GM21723 (cell line): ENCODE results near the gene SLC35E2B.
A peak's percentile ranks its signal among the peaks of the same experiment; 100 is the strongest.

Experiments
- ATAC-seq: cut with Tn5 transposase; IDR thresholded peaks from one replicate; pipeline ENCODE4 v1.9.1; 2021; ENCODE audit warnings: mild to moderate bottlenecking, moderate library complexity; ENCODE audit not compliant: unreplicated experiment

The SLC35E2B gene

DNA sequence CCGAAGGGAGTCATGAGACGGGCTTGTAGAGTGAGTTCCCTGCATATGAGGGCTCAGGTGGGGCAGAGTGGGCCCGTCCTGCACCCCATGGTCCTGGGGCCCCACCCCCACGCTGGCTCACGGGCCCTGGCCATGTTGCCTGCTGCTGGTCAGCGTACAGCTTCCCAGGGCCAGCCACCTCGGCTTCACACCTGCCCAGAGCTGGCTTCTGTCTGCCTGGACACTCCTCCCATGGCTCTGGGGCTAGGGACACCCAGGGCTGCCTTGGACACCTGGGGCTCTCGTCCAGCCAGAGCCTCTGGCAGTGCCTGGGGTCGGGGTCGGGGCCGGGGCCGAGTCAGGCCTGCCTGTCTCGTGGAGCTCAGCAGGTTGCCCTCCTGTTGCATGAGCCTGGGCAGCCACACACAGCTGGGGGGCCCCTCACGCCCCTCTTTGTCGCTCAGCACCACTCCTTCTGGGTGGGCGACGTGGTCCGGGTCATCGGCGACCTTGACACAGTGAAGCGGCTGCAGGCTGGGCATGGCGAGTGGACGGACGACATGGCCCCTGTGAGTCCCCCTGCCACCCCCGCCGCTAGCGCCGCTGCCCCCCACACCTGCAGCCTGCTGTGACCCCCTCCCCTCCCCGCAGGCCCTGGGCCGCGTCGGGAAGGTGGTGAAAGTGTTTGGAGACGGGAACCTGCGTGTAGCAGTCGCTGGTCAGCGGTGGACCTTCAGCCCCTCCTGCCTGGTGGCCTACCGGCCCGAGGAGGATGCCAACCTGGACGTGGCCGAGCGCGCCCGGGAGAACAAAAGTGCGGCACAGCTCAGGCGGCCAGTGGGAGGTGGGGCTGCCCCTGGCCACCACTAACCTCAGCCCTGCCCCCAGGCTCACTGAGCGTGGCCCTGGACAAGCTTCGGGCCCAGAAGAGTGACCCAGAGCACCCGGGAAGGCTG, 66.1 kb downstream of the SLC35E2B start:
- no peak for ATAC-seq

DNA sequence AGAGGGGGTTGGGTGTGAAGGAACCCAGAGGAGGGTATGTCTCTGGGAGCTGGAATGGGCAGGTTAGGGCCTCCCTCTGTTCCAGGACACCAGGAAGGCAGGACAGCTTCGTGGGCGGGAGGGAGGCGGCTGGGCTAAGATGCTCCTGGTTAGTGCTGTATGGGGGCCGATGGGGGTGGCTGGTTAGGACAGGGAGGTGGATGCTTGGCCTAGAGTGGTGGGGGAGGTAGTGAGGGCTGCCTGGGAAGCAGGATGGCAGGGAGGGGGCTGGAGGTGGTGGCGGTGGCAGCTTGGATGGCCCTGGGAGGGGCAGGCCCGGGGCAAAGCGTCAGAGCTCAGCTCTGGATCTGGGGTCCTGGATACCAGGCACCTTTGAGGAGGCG, 66.8 kb downstream of the SLC35E2B start:
- no peak for ATAC-seq

DNA sequence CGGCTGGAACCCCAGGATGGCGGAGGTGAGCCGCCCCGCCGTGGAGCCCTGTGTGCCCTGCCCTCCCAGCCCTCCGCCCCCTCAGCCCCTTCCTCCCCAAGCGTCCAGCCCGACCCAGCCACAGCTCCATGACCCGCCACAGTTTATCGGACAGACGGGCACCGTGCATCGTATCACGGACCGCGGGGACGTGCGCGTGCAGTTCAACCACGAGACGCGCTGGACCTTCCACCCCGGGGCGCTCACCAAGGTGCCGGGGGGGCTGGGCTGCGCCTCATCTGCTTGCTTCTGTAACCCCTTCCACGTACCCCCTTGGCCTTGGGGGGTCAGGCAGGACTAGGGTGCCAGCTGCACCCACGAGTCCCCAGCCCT, 67.2 kb downstream of the SLC35E2B start:
- no peak for ATAC-seq

DNA sequence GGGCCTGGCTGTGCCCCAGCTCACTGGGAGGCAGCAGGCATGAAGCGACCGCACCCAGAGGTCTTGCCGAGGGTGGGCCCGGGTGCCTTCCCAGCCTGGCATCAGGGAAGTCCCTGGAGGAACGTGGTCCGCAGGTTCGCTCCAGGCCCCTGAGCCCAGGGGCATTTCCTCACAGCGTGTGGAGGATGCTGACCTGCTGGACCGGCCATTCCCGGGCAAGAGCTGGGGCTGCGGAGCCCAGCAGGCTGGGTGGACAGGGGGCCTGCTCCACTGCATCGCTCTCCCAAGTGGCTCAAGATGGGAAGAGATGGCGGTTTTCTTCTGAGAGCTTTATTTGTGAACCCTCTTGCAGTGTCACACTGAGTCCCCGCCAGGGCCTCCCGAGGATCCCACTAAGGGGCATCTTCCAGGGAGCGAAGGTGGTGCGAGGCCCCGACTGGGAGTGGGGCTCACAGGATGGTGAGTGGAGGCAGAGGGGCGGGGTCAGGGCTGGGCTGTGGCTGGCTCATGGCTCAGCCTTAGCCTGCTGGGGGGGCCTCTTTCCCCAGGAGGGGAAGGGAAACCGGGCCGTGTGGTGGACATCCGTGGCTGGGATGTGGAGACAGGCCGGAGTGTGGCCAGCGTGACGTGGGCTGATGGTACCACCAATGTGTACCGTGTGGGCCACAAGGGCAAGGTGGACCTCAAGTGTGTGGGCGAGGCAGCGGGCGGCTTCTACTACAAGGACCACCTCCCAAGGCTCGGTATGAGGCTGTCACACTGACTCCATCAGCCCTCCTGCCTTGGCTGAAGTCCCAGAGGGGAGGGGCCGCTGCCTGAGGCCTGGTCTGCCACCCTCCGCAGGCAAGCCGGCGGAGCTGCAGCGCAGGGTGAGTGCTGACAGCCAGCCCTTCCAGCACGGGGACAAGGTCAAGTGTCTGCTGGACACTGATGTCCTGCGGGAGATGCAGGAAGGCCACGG, 67.9 kb downstream of the SLC35E2B start:
- no peak for ATAC-seq

DNA sequence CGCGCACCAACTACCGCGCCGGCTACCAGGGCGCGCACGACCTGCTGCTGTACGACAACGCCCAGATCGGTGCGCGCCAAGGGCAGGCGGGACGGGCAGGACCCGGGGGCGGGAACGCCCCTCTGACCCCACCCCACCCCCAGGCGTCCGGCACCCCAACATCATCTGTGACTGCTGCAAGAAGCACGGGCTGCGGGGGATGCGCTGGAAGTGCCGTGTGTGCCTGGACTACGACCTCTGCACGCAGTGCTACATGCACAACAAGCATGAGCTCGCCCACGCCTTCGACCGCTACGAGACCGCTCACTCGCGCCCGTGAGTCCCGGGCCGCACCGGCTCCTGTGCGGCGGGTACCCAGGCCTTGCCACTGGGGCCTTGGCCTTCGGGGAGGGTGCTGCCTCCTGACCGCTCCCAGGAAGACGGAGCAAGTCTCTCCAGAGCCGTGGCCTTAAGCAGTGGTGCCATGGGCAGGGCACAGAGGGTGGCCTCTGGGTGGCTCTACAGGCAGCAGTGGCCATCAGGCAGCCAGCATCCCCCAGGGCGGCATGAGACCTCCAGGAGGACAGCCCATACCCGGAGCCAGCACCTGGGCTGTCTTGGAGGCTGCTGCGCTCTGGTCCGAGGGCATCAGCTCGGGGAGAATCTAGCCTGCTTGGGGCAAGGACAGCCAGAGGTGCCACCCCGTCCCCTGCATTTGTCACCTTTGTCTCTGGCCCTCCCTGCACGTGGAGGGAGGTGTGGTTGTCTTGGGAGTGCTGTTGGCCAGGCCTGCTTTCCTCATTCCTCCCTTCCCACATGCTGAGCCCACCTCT, 68.8 kb downstream of the SLC35E2B start:
- ATAC-seq, result no peak

DNA sequence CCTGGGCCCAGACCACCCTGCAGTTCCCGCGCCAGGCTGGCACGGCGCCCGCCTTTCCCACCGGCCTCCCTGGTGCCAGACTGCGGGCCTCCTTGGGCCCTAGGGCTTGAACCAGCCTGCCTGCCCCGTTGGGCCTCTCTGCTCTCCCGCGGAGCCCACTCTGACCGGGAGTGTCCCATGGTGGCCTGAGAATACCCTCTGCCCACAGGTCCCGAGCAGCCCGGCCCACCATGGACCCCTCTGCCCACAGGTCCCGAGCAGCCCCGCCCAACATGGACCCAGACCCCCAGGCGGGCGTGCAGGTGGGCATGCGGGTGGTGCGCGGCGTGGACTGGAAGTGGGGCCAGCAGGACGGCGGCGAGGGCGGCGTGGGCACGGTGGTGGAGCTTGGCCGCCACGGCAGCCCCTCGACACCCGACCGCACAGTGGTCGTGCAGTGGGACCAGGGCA, 69.4 kb downstream of the SLC35E2B start:
- ATAC-seq, result no peak

DNA sequence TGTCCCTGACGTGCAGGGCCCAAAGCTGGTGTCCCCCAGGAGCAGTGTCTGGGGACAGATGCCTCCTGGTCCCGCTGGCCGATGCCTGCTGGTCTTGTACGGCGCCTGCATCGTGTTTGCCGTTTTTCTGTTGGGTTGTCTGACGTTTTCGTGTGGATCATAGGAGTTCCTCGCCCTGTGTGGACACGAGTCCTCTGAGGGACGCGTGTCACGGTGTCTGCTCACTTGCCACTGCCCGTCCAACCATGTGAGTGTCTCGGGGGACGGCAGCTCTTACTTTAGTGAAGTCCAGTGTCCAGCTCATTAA, 69.9 kb downstream of the SLC35E2B start:
- no peak for ATAC-seq

DNA sequence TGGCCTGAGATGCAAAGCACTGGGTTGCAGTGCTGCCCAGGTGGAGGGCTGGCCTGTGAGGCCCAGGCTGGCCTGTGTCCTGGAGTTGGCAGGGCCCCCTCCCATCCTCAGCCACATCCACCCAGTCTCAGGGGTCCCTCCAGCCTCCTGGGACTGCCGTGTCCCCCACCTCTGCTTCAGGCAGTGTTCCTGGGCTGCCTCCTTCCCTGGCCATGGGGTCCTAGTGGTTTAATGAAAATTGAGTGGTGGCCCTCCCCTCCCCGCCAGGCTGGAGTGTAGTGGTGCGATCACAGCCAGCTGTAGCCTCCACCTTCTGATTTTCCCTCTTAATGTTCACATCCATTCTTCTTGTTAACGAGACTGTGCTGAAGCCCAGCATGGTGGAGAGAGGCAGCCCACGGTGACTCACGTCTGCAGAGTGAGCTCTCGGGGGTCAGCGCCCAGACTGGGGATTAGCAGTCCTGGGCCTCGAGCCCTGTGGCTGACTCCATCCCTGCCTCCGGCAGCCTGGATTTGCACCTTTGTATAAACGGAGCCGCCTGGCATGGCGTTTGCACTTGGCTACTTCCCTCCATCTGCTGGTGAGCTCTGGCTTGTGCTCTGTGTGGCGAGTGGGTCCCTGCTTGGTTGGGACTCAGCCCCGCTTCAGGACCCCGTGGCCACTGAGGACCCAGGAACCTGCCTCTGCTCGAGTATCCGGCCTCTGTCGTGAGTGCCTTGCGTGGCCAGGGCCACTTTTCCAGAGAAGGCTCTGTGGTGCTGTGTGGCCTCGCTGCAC, 70.4 kb downstream of the SLC35E2B start:
- ATAC-seq, result no peak

DNA sequence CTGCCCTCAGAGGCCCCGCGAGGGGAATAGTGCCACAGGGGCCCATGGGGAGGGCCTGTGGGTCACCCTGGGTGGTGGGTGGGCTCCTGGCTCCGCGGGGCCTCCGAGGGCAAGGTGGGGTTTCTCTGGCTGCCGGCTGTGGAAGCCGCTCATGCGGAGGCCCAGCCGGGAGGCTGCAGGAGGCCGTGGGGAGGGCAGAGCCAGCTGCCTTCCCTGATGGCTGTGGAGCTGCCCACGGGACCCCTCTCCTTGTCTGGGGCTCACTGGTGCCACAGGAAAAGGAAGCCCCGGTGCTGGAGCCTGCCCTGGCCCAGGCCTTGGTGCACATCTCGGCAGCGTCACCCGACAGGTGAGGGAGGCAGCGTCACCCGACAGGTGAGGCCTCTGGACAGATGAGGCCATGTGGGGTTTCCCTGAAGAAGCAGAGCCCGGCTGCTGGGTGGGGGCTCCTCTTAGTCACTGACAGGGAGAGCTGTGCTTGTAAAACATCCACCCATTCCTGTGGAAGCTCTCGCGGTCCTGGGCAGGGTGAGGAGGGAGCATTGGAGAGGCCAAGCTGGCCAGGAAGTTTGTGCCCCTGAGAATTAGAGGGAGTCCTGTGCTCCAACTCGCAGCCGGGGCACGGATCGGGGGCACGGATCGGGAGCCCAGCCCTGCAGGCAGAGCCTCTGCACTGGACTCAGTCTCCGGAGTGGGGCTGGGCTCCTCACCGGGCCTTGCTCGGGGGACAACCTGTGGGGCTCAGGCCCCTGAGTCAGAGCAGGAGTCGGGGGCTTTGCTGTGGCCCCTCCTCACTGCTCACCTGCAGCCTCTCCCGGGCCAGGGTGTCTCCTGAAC, 71.2 kb downstream of the SLC35E2B start:
- no peak for ATAC-seq

DNA sequence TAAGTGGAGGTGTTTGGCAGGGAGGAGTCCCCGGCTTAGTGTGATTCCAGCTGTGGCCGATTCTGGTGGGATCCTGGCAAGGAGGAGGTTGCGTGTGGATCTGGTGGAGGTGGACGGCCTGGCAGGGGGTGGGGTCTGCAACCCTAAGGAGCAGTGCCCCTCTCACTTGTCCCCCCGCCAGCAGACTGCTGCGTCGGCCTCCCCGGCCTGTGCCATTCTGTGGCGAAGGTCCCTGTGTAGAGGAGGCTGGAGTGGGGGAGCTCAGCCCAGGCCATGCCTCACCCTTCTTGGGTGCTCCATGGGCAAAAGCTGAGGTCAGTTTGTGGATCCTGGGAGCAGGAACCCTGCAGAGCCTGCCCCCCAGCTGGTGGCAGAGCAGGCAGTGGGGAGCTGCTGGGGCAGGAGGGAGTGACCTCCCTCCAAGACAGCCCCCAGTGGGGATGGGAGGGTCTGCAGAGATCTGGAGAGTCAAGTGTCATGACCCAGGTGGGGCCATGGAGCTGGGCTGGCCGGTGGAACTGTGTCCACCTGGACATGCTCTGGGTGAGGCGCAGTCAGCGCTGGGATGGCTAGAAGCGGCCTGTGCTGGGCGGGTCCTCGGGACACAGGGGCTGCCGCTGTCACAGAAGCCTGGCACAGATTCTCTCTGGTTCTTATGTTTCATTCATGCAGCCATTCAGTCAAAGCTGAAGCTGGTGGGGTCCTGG, 72.0 kb downstream of the SLC35E2B start:
- no peak for ATAC-seq

DNA sequence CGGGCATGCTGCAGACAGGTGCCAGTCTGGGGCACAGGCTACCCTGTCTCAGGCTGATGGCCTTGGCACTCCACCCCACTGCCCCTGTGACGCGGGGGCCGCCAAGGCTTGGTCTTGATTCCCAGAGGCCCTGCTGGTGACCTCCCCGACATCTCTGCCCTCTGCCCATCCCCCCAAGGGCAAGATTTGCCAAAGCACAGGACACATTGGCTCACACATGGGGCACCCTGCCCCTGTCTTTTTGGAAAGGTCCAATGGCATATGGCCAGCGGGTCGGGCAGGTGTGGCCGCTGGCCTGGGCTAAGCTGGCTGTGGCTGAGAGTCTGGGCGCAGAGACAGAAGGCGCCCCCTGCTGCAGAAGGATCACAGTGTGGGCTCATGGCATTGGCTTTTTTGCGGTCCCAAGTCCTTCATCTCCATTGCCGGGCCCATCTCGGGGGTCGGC, 72.7 kb downstream of the SLC35E2B start:
- no peak for ATAC-seq

DNA sequence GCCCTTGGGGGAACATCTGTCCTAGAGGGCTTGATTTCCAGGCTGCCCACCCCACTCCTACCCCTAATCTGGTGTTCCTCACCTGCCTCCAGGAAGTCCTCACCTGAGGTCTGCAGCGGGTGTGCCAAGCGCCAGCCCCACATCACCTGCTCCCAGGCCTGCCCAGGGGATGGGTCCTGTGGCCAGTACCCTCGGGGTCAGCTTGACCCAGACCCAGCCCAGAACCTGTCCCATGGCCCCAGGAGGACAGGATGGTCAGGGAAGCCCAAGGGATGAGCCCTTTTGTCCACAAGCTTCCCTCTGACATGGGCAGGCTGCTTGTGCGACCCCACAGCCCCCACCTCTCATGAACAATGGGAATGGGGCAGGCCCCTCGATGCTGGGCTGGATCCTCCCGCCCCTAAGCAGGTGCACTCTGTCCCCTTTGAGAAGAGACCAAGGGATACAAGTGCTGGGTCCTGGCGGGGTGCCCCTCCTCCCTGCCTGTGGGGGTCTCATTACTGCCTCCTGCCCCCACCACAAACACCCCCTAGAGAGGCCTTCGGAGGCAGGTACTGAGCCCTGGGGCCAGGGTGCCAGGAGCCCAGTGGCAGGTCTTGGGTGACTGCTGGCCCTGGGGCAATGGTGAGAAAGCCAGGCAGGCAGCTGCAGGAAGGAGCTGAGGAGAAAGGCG, 74.1 kb downstream of the SLC35E2B start:
- no peak for ATAC-seq

DNA sequence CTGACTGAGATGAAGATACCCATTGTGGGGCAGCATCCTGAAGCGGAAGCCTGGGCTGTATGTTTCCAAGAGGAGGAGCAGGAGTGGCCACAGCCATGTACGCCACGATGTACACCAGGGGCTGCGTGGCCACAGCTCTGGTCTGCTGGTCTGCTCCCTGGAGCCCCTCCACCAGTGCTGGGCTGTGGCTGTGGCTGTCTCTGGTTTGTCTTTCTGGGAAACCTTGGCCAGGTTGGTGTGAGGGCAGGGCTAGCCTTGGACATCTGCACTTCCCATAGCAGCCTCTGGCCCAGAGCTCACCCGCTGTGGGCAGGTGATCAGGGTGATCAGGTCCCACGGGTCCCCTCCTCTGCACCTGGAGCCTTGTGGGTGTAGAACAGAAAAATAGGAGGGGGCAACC, 74.7 kb downstream of the SLC35E2B start:
- ATAC-seq, result no peak

DNA sequence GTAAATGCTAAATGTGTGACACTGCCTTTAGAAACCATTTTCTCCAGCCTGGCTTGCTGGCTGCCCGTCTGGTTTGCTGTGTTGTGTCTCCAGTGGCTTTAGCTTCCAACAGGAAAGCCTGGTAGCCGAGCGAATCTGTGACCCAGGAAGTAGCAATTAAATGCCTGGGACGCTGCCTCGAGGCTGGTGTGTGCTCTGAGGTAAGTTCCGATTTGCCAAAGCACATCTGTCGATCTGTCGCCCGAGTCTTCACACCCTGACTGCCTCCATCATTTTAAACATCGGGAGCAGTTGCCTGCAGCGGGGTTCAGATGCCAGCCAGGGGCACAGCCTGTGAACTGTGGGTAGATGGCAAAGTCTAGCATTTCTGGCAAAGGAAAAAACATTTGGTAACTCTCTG, 75.1 kb downstream of the SLC35E2B start:
- no peak for ATAC-seq

DNA sequence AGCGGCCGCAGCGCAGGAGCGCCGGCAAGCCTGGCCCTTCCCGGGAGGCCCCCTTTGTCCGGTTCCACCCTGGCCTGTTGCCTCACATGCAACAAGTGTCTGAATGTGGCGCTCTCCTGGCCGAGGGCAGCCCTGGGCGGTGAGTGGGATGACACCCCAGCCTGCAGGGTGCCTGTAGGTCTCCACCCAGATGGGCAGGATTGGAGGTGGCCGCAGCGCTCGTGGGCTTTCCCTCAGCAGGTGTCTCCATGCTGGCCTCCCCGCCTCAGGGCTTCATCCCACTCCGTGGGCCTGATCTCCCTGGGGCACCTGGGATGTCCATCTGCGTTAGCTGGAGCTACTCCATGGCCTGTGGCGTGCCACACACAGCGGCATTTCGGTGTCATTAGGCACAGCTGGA, 75.8 kb downstream of the SLC35E2B start:
- no peak for ATAC-seq

DNA sequence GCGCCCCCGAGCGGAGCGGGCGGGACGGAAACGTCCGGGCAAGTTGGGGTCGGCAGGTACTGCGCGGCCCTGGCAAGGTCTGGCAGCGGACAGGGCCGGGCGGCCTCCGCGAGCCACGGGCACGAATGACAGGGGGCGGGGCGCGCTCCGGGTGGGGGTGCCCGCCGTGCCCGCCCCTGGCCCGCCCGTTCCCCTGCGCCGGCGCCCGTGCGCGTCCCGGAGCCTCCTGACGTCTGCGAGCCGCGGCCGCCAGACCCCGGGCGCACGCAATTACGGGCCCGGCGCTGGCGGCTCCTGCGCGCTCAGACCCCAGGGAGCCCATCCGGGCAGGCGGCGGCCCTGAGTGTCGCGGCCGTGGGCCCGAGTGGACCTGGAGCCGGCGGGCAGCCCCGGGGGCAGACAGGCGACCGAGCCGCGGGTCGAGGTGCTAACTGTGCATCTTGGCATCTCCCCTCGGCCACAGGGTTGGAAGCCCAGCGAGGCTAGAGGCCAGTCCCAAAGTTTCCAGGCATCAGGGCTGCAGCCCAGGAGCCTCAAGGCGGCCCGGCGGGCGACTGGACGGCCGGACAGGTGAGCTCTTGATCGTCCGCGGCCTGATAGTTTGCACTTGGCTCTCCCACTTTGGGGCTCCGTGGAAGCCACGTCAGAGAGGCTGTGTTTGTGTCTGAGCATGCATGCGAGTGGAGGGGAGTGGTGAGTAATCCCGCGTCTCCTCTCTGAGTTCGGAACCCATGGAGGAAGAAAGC, 76.4 kb downstream of the SLC35E2B start:
- peak; percentile 22 for ATAC-seq

DNA sequence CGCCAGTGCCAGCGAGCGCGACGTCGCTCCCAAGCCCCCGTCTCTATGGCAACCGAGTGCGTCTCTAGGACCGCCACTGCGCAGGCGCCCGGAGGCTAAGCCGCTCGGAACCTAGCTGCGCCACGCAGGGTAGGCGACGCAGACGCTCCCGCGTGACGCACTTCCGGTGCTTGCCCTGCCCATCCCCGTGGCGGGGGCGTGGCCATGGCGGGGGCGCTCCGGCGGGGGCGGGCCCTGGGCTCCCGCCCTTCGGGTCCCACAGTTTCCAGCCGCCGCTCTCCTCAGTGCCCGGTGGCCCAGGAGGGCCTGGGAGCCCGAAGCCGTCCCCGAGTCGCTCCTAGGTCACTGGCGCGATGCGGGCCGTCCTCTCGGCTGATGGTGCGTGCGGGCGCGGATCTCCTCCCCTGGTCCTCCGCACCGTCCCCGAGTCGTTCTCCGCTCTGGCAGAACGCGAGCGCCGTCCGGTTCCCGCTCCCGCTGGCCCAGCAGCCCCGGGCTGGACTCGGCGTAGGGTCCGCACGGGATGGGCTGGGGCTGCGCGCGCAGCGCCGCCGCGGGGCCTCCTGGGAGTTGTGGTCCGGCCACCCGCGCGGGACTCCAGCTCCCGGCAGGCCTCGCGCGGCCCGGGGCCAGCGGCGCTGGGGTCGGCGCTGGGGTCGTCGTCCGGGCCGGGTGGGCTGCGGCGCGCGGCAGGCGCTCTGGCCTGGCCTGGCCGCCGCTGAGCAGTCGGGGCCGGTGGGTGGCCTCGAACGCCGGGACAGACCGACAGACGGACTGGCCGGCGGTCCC, 77.1 kb downstream of the SLC35E2B start, which contains the start of gene MIB2:
TSS of gene MIB2 (plus strand) at position 245 of the 789 bp plus-strand sequence. CDS start 7,953 bp downstream, outside the sequence.
- peak; percentile 79 for ATAC-seq
